Limb (tissue), 2 donors: ENCODE results near the gene CHODL.
A peak's percentile ranks its signal among the peaks of the same experiment; 100 is the strongest.

Experiments used
- DNase-seq, 2 donors: peaks; one replicate each; pipeline ENCODE4 v3.0.0-alpha.2; 2016; ENCODE audit errors: extremely low spot score in 2 of 2

The CHODL gene

GRCh38 chr21:18244671-18245463 lies at the start of gene CHODL:
CHODL (plus strand) TSS chr21:18244833; CDS start chr21:18245224, 391 bp downstream.
- peak; percentile 57 to 70 for DNase-seq

- no peak for DNase-seq
These were observed 39.7 kb upstream of the CHODL start for GRCh38 chr21:18204931-18205330.

GRCh38 chr21:18218331-18218730 lies 26.3 kb upstream of the CHODL start:
- DNase-seq, result no peak

- no peak for DNase-seq
These were observed 24.1 kb upstream of the CHODL start for GRCh38 chr21:18220498-18220897.

- DNase-seq, result no peak
These were observed 22.3 kb upstream of the CHODL start for GRCh38 chr21:18222346-18222745.

- DNase-seq, result no peak
These were observed 16.4 kb upstream of the CHODL start for GRCh38 chr21:18228060-18228739.

- no peak for DNase-seq
These were observed 9.1 kb upstream of the CHODL start for GRCh38 chr21:18235545-18235944.

GRCh38 chr21:18245464-18245967 lies 883 bp downstream of the CHODL start:
- peak in 1 of 2 donors; percentile 53 for DNase-seq

GRCh38 chr21:18248171-18248570 lies 3.5 kb downstream of the CHODL start:
- no peak for DNase-seq

GRCh38 chr21:18249672-18250071 lies 5.0 kb downstream of the CHODL start:
- no peak for DNase-seq

- DNase-seq, result no peak
These were observed 6.4 kb downstream of the CHODL start for GRCh38 chr21:18251065-18251464.

- peak in 1 of 2 donors; percentile 49 for DNase-seq
These were observed 7.6 kb downstream of the CHODL start for GRCh38 chr21:18252256-18252655.

GRCh38 chr21:18252680-18253079 lies 8.0 kb downstream of the CHODL start:
- no peak for DNase-seq

GRCh38 chr21:18253221-18253620 lies 8.6 kb downstream of the CHODL start:
- no peak for DNase-seq

GRCh38 chr21:18253799-18254198 lies 9.2 kb downstream of the CHODL start:
- DNase-seq, result no peak

- no peak for DNase-seq
These were observed 21.3 kb downstream of the CHODL start for GRCh38 chr21:18265944-18266343.

- DNase-seq, result no peak
These were observed 22.9 kb downstream of the CHODL start for GRCh38 chr21:18267496-18267895.

- no peak for DNase-seq
These were observed 24.3 kb downstream of the CHODL start for GRCh38 chr21:18268906-18269305.

- DNase-seq, result no peak
These were observed 25.2 kb downstream of the CHODL start for GRCh38 chr21:18269856-18270255.

- no peak for DNase-seq
These were observed 28.8 kb downstream of the CHODL start for GRCh38 chr21:18273400-18273799.

- no peak for DNase-seq
These were observed 29.7 kb downstream of the CHODL start for GRCh38 chr21:18274370-18274769.

- DNase-seq, result no peak
These were observed 31.1 kb downstream of the CHODL start for GRCh38 chr21:18275781-18276180.

- no peak for DNase-seq
These were observed 40.7 kb downstream of the CHODL start for GRCh38 chr21:18285379-18285778.
